Measurements from ENCODE around the gene KCTD1. TPM values are rescaled to one million over a fixed set of nuclear protein-coding genes. Genes with fewer than 3 reads are reported as not detected.

The KCTD1 gene
- total and polyA plus RNA-seq, 10 of the 15 experiments (the other 5 are each of a cell fraction or from before 2014, with no cell fraction given): 1.5 to 13.4 (median 5.5) TPM

GRCh38 chr18:26416652-26417150, 131.7 kb downstream of the KCTD1 start:
- no peak for FAIRE-seq
- no peak for ATAC-seq
- Histone ChIP-seq H3K4me1 (ENCODE audit: control insufficient read depth, insufficient read depth, low read length) (no peaks in the 10 kb centered on the region), H2AFZ (ENCODE audit: control insufficient read depth, low read depth, low read length) (no peak overlapping the region), H4K20me1 (ENCODE audit: control insufficient read depth, insufficient read depth) (no peaks in the 10 kb centered on the region), H3K27ac (ENCODE audit: control insufficient read depth, insufficient read depth) (no peak overlapping the region), H3K27me3 (replicated peaks in 1 of 2; ENCODE audit: control insufficient read depth in 2 of 2, insufficient read depth in 2 of 2, low read length in 1 of 2) (no peaks in the 10 kb centered on the region), H3K9me3 (replicated peaks; ENCODE audit: control insufficient read depth, insufficient read depth, low read length) (no peaks in the 10 kb centered on the region), H3K79me2 (ENCODE audit: control insufficient read depth, insufficient read depth, low read length) (no peaks in the 10 kb centered on the region), H3K9ac (ENCODE audit: control insufficient read depth, insufficient read depth, low read length) (no peak overlapping the region), H3K36me3 (ENCODE audit: control insufficient read depth in 2 of 2, insufficient read depth in 2 of 2, low read length in 1 of 2) (no peaks in the 10 kb centered on the region), H3K4me2 (ENCODE audit: control insufficient read depth, insufficient read depth) (no peak overlapping the region), H3K4me3 (no peak overlapping the region)
- intact Hi-C loops (cut with micrococcal nuclease; ENCODE audit: unreplicated experiment) (no loop called here), in situ Hi-C loops (cut with MboI) (loop anchor here (5.0 to 25.0 kb wide), 2 partner anchors 51 to 571 kb away; no protein-coding TSS in a partner anchor)
- ChIA-PET SMC1A (ENCODE audit: uncharacterized antibody, unreplicated experiment) (interaction anchor here (1.4 kb wide), 1 partner anchor 13 kb away, joined by 3 read pairs; no protein-coding TSS in a partner anchor), POLR2A (no interaction called here), CTCF (interaction anchor here (0.6 kb wide), 2 partner anchors 106 to 210 kb away, joined by 3 read pairs; no protein-coding TSS in a partner anchor), RAD21 (ENCODE audit: unreplicated experiment) (no interaction called here)
- BruUV-seq (replicated peaks): no TSS peak
- no peak for DNase-seq (ENCODE audit: low read depth, low spot score)
- 96% methylated on average over 8 of the region's 8 CpGs for WGBS (ENCODE audit: insufficient coverage, insufficient replicate concordance, low lambda C conversion rate, missing lambda C conversion rate)
- TF ChIP-seq CREB1 (IDR thresholded peaks at IDR 0.05; ENCODE audit: low read depth) (no peak), BMI1 (IDR thresholded peaks at IDR 0.05; ENCODE audit: borderline replicate concordance) (no peak)

DNA sequence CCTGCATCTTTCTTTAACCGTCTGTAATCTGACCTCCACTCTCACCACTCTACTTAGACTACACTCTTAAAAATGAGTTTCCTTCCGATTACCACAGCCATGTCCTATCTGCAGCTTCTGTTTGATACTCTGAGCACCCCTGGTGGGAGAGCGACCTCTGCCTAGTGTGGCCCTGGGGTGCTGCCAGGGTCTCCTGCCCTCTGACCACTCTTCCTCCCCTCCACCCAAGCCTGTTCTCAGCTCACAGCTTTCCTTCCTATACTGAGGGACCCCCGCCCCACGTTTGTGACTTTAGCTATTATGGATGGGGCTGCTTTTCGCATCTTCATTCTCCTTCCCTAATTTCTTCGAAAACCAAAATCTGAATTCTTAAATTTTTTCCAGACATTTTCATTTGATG, 132.7 kb downstream of the KCTD1 start:
- Histone ChIP-seq H4K20me1 (ENCODE audit: control insufficient read depth, insufficient read depth) (no peaks in the 10 kb centered on the region), H3K36me3 (ENCODE audit: control insufficient read depth in 2 of 2, insufficient read depth in 2 of 2, low read length in 1 of 2) (no peaks in the 10 kb centered on the region), H3K27ac (ENCODE audit: control insufficient read depth, insufficient read depth) (no peak overlapping the region), H3K4me3 (no peak overlapping the region), H3K4me1 (ENCODE audit: control insufficient read depth, insufficient read depth, low read length) (no peaks in the 10 kb centered on the region), H3K9ac (ENCODE audit: control insufficient read depth, insufficient read depth, low read length) (no peak overlapping the region), H3K4me2 (ENCODE audit: control insufficient read depth, insufficient read depth) (no peak overlapping the region), H3K9me3 (replicated peaks; ENCODE audit: control insufficient read depth, insufficient read depth, low read length) (no peaks in the 10 kb centered on the region), H3K79me2 (ENCODE audit: control insufficient read depth, insufficient read depth, low read length) (no peaks in the 10 kb centered on the region), H3K27me3 (replicated peaks in 1 of 2; ENCODE audit: control insufficient read depth in 2 of 2, insufficient read depth in 2 of 2, low read length in 1 of 2) (no peaks in the 10 kb centered on the region), H2AFZ (ENCODE audit: control insufficient read depth, low read depth, low read length) (no peak overlapping the region)
- WGBS (ENCODE audit: insufficient coverage, insufficient replicate concordance, low lambda C conversion rate, missing lambda C conversion rate): 74% methylated on average over 7 of the region's 7 CpGs
- CTCF ChIA-PET: no interaction called here
- FAIRE-seq: no peak
- TF ChIP-seq LARP7 (IDR thresholded peaks at IDR 0.05): no peak
- no peak for TF ChIP-seq ZSCAN29 (IDR thresholded peaks at IDR 0.05)
- no peak for TF ChIP-seq SIN3A (IDR thresholded peaks at IDR 0.05; ENCODE audit: low read depth, low read length)
- no peak for TF ChIP-seq ZBTB40 (IDR thresholded peaks at IDR 0.05; ENCODE audit: borderline replicate concordance)
- TF ChIP-seq SMARCA5 (IDR thresholded peaks at IDR 0.05): no peak
- TF ChIP-seq JUNB (IDR thresholded peaks at IDR 0.05): no peak
- TF ChIP-seq NFYA (IDR thresholded peaks at IDR 0.05; ENCODE audit: borderline replicate concordance, low read depth, low read length): no peak
- no peak for TF ChIP-seq GABPA (IDR thresholded peaks at IDR 0.05; ENCODE audit: low read depth)
- no peak for TF ChIP-seq MEF2A (IDR thresholded peaks at IDR 0.05; ENCODE audit: insufficient read depth, low read depth, low read length)
- no peak for ATAC-seq
- intact Hi-C loops (cut with micrococcal nuclease; ENCODE audit: unreplicated experiment) (no loop called here), in situ Hi-C loops (cut with MboI) (loop anchor here (5.0 to 25.0 kb wide), 2 partner anchors 52 to 572 kb away; no protein-coding TSS in a partner anchor)
- no peak for DNase-seq (ENCODE audit: low read depth, low spot score)
- RAD21 ChIA-PET (ENCODE audit: unreplicated experiment): no interaction called here
- BruUV-seq (replicated peaks): no TSS peak
- POLR2A ChIA-PET: no interaction called here
- SMC1A ChIA-PET (ENCODE audit: uncharacterized antibody, unreplicated experiment): interaction anchor here (1.4 kb wide), 1 partner anchor 14 kb away, joined by 3 read pairs; no protein-coding TSS in a partner anchor
